ENCODE measurements around the gene LMX1B.

LMX1B gene

GRCh38 chr9:126619361-126620135 lies 5.8 kb downstream of the LMX1B start:
- TF ChIP-seq CSRNP3 (CRISPR knock-in tag; IDR thresholded peaks at IDR 0.05): no peak
- no peak for TF ChIP-seq ZNF565 (CRISPR knock-in tag; conservative IDR thresholded peaks at IDR 0.05; ENCODE audit: low read depth)
- no peak for TF ChIP-seq OSR1 (CRISPR knock-in tag; IDR thresholded peaks at IDR 0.05)
- TF ChIP-seq ZNF8 (CRISPR knock-in tag; IDR thresholded peaks at IDR 0.05): no peak
- TF ChIP-seq, protein P1, sequence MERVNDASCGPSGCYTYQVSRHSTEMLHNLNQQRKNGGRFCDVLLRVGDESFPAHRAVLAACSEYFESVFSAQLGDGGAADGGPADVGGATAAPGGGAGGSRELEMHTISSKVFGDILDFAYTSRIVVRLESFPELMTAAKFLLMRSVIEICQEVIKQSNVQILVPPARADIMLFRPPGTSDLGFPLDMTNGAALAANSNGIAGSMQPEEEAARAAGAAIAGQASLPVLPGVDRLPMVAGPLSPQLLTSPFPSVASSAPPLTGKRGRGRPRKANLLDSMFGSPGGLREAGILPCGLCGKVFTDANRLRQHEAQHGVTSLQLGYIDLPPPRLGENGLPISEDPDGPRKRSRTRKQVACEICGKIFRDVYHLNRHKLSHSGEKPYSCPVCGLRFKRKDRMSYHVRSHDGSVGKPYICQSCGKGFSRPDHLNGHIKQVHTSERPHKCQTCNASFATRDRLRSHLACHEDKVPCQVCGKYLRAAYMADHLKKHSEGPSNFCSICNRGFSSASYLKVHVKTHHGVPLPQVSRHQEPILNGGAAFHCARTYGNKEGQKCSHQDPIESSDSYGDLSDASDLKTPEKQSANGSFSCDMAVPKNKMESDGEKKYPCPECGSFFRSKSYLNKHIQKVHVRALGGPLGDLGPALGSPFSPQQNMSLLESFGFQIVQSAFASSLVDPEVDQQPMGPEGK (CRISPR knock-in tag; IDR thresholded peaks at IDR 0.05; ENCODE audit: borderline replicate concordance): no peak
- no peak for TF ChIP-seq ZNF70 (CRISPR knock-in tag; IDR thresholded peaks at IDR 0.05)
- no peak for TF ChIP-seq TCF4 (CRISPR knock-in tag; IDR thresholded peaks at IDR 0.05; ENCODE audit: borderline replicate concordance)
- TF ChIP-seq TOX (CRISPR knock-in tag; IDR thresholded peaks at IDR 0.05; ENCODE audit: borderline replicate concordance): no peak
- ATAC-seq: no peak

- ATAC-seq: no peak
- TF ChIP-seq ZFP30 (CRISPR knock-in tag; IDR thresholded peaks at IDR 0.05) (no peak), ISL1 (CRISPR knock-in tag; IDR thresholded peaks at IDR 0.05) (no peak), SNAI2 (CRISPR knock-in tag; IDR thresholded peaks at IDR 0.05) (no peak), TOX (CRISPR knock-in tag; IDR thresholded peaks at IDR 0.05; ENCODE audit: borderline replicate concordance) (no peak), ZFP3 (CRISPR knock-in tag; IDR thresholded peaks at IDR 0.05) (no peak), POU6F1 (CRISPR knock-in tag; IDR thresholded peaks at IDR 0.05; ENCODE audit: borderline replicate concordance, low read depth) (no peak), ESRRG (CRISPR knock-in tag; IDR thresholded peaks at IDR 0.05) (no peak)
- TF ChIP-seq, protein P2, sequence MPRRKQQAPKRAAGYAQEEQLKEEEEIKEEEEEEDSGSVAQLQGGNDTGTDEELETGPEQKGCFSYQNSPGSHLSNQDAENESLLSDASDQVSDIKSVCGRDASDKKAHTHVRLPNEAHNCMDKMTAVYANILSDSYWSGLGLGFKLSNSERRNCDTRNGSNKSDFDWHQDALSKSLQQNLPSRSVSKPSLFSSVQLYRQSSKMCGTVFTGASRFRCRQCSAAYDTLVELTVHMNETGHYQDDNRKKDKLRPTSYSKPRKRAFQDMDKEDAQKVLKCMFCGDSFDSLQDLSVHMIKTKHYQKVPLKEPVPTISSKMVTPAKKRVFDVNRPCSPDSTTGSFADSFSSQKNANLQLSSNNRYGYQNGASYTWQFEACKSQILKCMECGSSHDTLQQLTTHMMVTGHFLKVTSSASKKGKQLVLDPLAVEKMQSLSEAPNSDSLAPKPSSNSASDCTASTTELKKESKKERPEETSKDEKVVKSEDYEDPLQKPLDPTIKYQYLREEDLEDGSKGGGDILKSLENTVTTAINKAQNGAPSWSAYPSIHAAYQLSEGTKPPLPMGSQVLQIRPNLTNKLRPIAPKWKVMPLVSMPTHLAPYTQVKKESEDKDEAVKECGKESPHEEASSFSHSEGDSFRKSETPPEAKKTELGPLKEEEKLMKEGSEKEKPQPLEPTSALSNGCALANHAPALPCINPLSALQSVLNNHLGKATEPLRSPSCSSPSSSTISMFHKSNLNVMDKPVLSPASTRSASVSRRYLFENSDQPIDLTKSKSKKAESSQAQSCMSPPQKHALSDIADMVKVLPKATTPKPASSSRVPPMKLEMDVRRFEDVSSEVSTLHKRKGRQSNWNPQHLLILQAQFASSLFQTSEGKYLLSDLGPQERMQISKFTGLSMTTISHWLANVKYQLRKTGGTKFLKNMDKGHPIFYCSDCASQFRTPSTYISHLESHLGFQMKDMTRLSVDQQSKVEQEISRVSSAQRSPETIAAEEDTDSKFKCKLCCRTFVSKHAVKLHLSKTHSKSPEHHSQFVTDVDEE (CRISPR knock-in tag; IDR thresholded peaks at IDR 0.05): no peak
Measured at GRCh38 chr9:126620478-126620877, 6.8 kb downstream of the LMX1B start.

DNA sequence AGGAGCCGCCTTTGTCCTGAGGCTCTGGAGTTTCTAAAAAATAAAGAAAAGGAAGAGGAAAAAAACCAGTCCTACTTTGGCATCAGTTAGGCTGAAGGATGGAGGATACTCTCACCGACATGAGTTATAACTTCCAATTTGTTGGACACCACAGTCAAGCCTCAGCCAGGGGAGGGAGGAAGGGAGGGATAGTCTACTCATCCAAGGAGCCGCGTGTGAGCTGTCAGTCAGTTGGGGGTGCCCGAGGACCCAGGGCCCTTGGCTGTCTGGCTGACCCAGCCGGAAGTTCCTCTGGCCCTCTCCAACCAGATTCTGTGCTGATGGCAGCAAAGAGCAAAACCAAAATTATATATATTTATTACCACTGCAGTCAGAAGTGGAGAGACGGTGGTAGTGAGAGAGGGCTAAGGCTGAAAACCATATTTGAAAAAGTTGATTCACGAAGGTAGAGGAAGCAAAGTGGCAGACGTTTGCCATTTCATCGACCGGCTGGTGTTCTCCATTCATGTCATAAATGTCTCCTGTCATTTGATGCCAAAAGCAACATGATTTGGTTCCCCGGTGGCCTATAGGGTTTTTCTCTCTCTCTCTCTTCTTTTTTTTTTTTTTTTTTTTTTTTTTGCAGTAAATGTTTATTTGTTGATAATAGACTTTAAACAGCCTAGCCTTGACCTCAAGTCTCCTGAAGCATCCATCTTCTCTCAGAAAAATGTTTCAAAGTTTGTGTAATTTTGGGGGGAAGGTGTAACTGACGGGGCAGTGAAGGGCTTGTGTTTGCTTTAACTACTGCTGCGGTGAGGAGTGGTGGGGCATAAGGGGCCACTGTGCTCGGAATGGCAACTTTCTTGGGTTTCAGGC lies 7.6 kb downstream of the LMX1B start:
- ATAC-seq: no peak
- TF ChIP-seq, protein P3, sequence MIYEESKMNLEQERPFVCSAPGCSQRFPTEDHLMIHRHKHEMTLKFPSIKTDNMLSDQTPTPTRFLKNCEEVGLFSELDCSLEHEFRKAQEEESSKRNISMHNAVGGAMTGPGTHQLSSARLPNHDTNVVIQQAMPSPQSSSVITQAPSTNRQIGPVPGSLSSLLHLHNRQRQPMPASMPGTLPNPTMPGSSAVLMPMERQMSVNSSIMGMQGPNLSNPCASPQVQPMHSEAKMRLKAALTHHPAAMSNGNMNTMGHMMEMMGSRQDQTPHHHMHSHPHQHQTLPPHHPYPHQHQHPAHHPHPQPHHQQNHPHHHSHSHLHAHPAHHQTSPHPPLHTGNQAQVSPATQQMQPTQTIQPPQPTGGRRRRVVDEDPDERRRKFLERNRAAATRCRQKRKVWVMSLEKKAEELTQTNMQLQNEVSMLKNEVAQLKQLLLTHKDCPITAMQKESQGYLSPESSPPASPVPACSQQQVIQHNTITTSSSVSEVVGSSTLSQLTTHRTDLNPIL (CRISPR knock-in tag; IDR thresholded peaks at IDR 0.05; ENCODE audit: low read depth): no peak
- no peak for TF ChIP-seq GLIS3 (CRISPR knock-in tag; IDR thresholded peaks at IDR 0.05)
- TF ChIP-seq CSDC2 (CRISPR knock-in tag; IDR thresholded peaks at IDR 0.05): no peak
- TF ChIP-seq ARNTL (CRISPR knock-in tag; IDR thresholded peaks at IDR 0.05; ENCODE audit: borderline replicate concordance, low read depth): no peak
- TF ChIP-seq, protein P1 (CRISPR knock-in tag; IDR thresholded peaks at IDR 0.05; ENCODE audit: borderline replicate concordance): no peak
- no peak for TF ChIP-seq ZNF8 (CRISPR knock-in tag; IDR thresholded peaks at IDR 0.05)
- no peak for TF ChIP-seq ZFP30 (CRISPR knock-in tag; IDR thresholded peaks at IDR 0.05)
- no peak for TF ChIP-seq ZNF565 (CRISPR knock-in tag; conservative IDR thresholded peaks at IDR 0.05; ENCODE audit: low read depth)
- no peak for TF ChIP-seq OSR1 (CRISPR knock-in tag; IDR thresholded peaks at IDR 0.05)
- TF ChIP-seq PPARA (CRISPR knock-in tag; IDR thresholded peaks at IDR 0.05; ENCODE audit: borderline replicate concordance): no peak
- no peak for TF ChIP-seq TOX (CRISPR knock-in tag; IDR thresholded peaks at IDR 0.05; ENCODE audit: borderline replicate concordance)
- TF ChIP-seq ESRRG (CRISPR knock-in tag; IDR thresholded peaks at IDR 0.05): no peak

All from SK-N-SH treated with all-trans-retinoic acid at 6 μM for 48 hours (cell line).